H9 (cell line): ENCODE data around the gene PKNOX2. TPM values are rescaled to one million over a fixed set of nuclear protein-coding genes. Genes with fewer than 3 reads are reported as not detected.

ENCODE experiments used
- DNase-seq: peaks from one replicate; pipeline ENCODE4 v3.0.0-alpha.2; 2017
- H2AFZ ChIP-seq: one replicate; pipeline ENCODE4 v1.6.1; 2013; ENCODE audit warnings: mild to moderate bottlenecking, low read length, control low read depth, moderate library complexity
- H2AK5ac ChIP-seq: 2 replicates; pipeline ENCODE4 v1.6.1; 2013; ENCODE audit warnings: low read length, control low read depth, mixed read lengths; ENCODE audit not compliant: insufficient read length
- H2BK120ac ChIP-seq: one replicate; pipeline ENCODE4 v1.6.1; 2013; ENCODE audit warnings: low read depth, mild to moderate bottlenecking, low read length, control low read depth, inconsistent platforms; ENCODE audit not compliant: poor library complexity, severe bottlenecking
- H2BK12ac ChIP-seq: 2 replicates; pipeline ENCODE4 v1.6.1; 2013; ENCODE audit warnings: low read length, control low read depth, mixed read lengths, low read depth; ENCODE audit not compliant: insufficient read length
- H2BK15ac ChIP-seq: 2 replicates; pipeline ENCODE4 v1.6.1; 2013; ENCODE audit warnings: low read depth, low read length, control low read depth
- H2BK20ac ChIP-seq: one replicate; pipeline ENCODE4 v1.6.1; 2013; ENCODE audit warnings: low read depth, mild to moderate bottlenecking, low read length, control low read depth, inconsistent platforms; ENCODE audit not compliant: poor library complexity, severe bottlenecking
- H2BK5ac ChIP-seq: 2 replicates; pipeline ENCODE4 v1.6.1; 2013; ENCODE audit warnings: low read length, control low read depth, mixed read lengths; ENCODE audit not compliant: insufficient read length
- H3K14ac ChIP-seq: 2 replicates; pipeline ENCODE4 v1.6.1; 2013; ENCODE audit warnings: low read length, control low read depth; ENCODE audit not compliant: insufficient read depth
- H3K18ac ChIP-seq: 2 replicates; pipeline ENCODE4 v1.6.1; 2013; ENCODE audit warnings: low read depth, mild to moderate bottlenecking, mixed read lengths, low read length, control low read depth; ENCODE audit not compliant: insufficient read length
- H3K23ac ChIP-seq: 2 replicates; pipeline ENCODE4 v1.6.1; 2013; ENCODE audit warnings: low read length, control low read depth, mixed read lengths, low read depth; ENCODE audit not compliant: insufficient read length
- H3K23me2 ChIP-seq: 2 replicates; pipeline ENCODE4 v1.6.1; 2013; ENCODE audit warnings: low read depth, mild to moderate bottlenecking, mixed read lengths, low read length, control low read depth; ENCODE audit not compliant: insufficient read length, poor library complexity, severe bottlenecking
- H3K27ac ChIP-seq: 2 replicates; pipeline ENCODE4 v1.5.1; 2013; ENCODE audit warnings: low read length, control low read depth, mixed read lengths, low read depth; ENCODE audit not compliant: insufficient read length
- H3K27me3 ChIP-seq: 2 replicates; pipeline ENCODE4 v1.6.1; 2013; ENCODE audit warnings: low read length, control low read depth, inconsistent platforms; ENCODE audit not compliant: insufficient read depth
- H3K4ac ChIP-seq: 2 replicates; pipeline ENCODE4 v1.6.1; 2013; ENCODE audit warnings: low read depth, mild to moderate bottlenecking, control low read depth, inconsistent platforms, low read length, moderate library complexity
- H3K4me1 ChIP-seq: 2 replicates; pipeline ENCODE4 v1.6.1; 2013; ENCODE audit warnings: low read length, control low read depth, inconsistent platforms; ENCODE audit not compliant: insufficient read depth
- H3K4me2 ChIP-seq: 2 replicates; pipeline ENCODE4 v1.6.1; 2013; ENCODE audit warnings: low read length, control low read depth, mixed read lengths; ENCODE audit not compliant: insufficient read length, insufficient read depth
- H3K56ac ChIP-seq: 2 replicates; pipeline ENCODE4 v1.6.1; 2013; ENCODE audit warnings: low read depth, mild to moderate bottlenecking, mixed read lengths, low read length, control low read depth; ENCODE audit not compliant: insufficient read length
- H3K79me1 ChIP-seq: 2 replicates; pipeline ENCODE4 v1.6.1; 2013; ENCODE audit warnings: low read depth, mild to moderate bottlenecking, moderate library complexity, low read length, control low read depth, inconsistent platforms; ENCODE audit not compliant: insufficient read depth, poor library complexity, severe bottlenecking
- H3K79me2 ChIP-seq: 2 replicates; pipeline ENCODE4 v1.6.1; 2013; ENCODE audit warnings: low read length, control low read depth, inconsistent platforms; ENCODE audit not compliant: insufficient read depth
- H3K9ac ChIP-seq: 2 replicates; pipeline ENCODE4 v1.6.1; 2013; ENCODE audit warnings: low read length, control low read depth, mixed read lengths; ENCODE audit not compliant: insufficient read length; ENCODE audit errors: extremely low read depth
- H3K9me3 ChIP-seq: one replicate; pipeline ENCODE4 v1.6.1; 2013; ENCODE audit warnings: low read depth, low read length, inconsistent platforms; ENCODE audit not compliant: control insufficient read depth
- H3T11ph ChIP-seq: one replicate; pipeline ENCODE4 v1.6.1; 2013; ENCODE audit warnings: mild to moderate bottlenecking, low read length, control low read depth, inconsistent platforms
- H4K20me1 ChIP-seq: one replicate; pipeline ENCODE4 v1.6.1; 2013; ENCODE audit not compliant: control insufficient read depth, insufficient read length, insufficient read depth
- H4K5ac ChIP-seq: 2 replicates; pipeline ENCODE4 v1.6.1; 2013; ENCODE audit warnings: low read depth, mild to moderate bottlenecking, mixed read lengths, low read length, control low read depth; ENCODE audit not compliant: insufficient read length
- H4K8ac ChIP-seq: replicated peaks from 2 replicates; pipeline ENCODE4 v1.6.1; 2013; ENCODE audit warnings: low read length, control low read depth, mixed read lengths, low read depth; ENCODE audit not compliant: insufficient read length
- H4K91ac ChIP-seq: 2 replicates; pipeline ENCODE4 v1.6.1; 2013; ENCODE audit warnings: low read depth, mild to moderate bottlenecking, moderate library complexity, mixed read lengths, low read length, control low read depth; ENCODE audit not compliant: insufficient read length
- H3K27ac Mint-ChIP-seq, 3 experiments: 2 replicates in 2 of 3; 3 replicates in 1 of 3; pipeline ENCODE4 v1.8.0; 2020 to 2021; ENCODE audit warnings: mixed read lengths in 3 of 3, mild to moderate bottlenecking in 1 of 3, moderate library complexity in 1 of 3
- H3K27me3 Mint-ChIP-seq: 2 replicates; pipeline ENCODE4 v1.8.0; 2021; ENCODE audit warnings: low read depth, mild to moderate bottlenecking, moderate library complexity, mixed read lengths
- H3K36me3 Mint-ChIP-seq, 3 experiments: 2 replicates in 2 of 3; 3 replicates in 1 of 3; pipeline ENCODE4 v1.8.0; 2020 to 2021; ENCODE audit warnings: low read depth in 3 of 3, mixed read lengths in 3 of 3; ENCODE audit not compliant: insufficient read depth in 1 of 3
- H3K4me1 Mint-ChIP-seq, 2 experiments: 2 replicates each; pipeline ENCODE4 v1.8.0; 2020; ENCODE audit warnings: mixed read lengths in 2 of 2
- H3K4me3 Mint-ChIP-seq, 2 experiments: 2 replicates in 1 of 2; 3 replicates in 1 of 2; pipeline ENCODE4 v1.8.0; 2020 to 2021; ENCODE audit warnings: mild to moderate bottlenecking in 2 of 2, mixed read lengths in 2 of 2, moderate library complexity in 1 of 2
- H3K9me3 Mint-ChIP-seq, 2 experiments: 2 replicates in 1 of 2; 3 replicates in 1 of 2; pipeline ENCODE4 v1.8.0; 2020; ENCODE audit warnings: mild to moderate bottlenecking in 2 of 2, mixed read lengths in 2 of 2, moderate library complexity in 1 of 2
- CTCF ChIP-seq: fragments of 200-600 bp; sonication (generic); conservative IDR thresholded peaks from 3 replicates; pipeline ENCODE4 v1.8.0; 2021; ENCODE audit warnings: antibody characterized with exemption, mild to moderate bottlenecking
- WGBS: extraction: QIAGEN DNeasy Blood & Tissue Kit; methylation state at CpG from one replicate; pipeline ENCODE4 v1.1.7; 2013; ENCODE audit warnings: missing lambda C conversion rate, low lambda C conversion rate, mixed read lengths; ENCODE audit not compliant: insufficient read length; ENCODE audit errors: extremely low coverage; 5-methylcytosine and 5-hydroxymethylcytosine counted together
- total RNA-seq: library from RNA; stranded (reverse); gene quantifications from 2 replicates; pipeline ENCODE4 v1.2.1, GENCODE V29; 2021

PKNOX2 gene
- total RNA-seq, 1 experiment from 2014 or later = 1.3 TPM

GRCh38 chr11:125332821-125333220 lies 168.3 kb downstream of the PKNOX2 start:
- Mint-ChIP-seq H3K9me3 (no peaks in the 10 kb centered on the region), H3K4me3 (no peak overlapping the region), H3K27me3 (peaks cover 5% of the 10 kb centered on the region), H3K36me3 (no peaks in the 10 kb centered on the region), H3K4me1 (peaks cover 19 to 28% of the 10 kb centered on the region in 2 experiments), H3K27ac (no peak overlapping the region)
- Histone ChIP-seq H4K91ac (no peak overlapping the region), H2BK12ac (no peak overlapping the region), H2AFZ (no peak overlapping the region), H2AK5ac (no peak overlapping the region), H3K9ac (no peak overlapping the region), H3K23ac (no peak overlapping the region), H2BK15ac (no peak overlapping the region), H3K9me3 (no peaks in the 10 kb centered on the region), H3T11ph (no peak overlapping the region), H3K18ac (no peak overlapping the region), H3K27me3 (no peaks in the 10 kb centered on the region), H4K8ac (no peak overlapping the region), H3K27ac (no peak overlapping the region), H3K14ac (no peak overlapping the region; the same call in 1 of the 2 replicates), H2BK5ac (no peak overlapping the region), H2BK20ac (no peak overlapping the region), H3K4ac (no peak overlapping the region), H2BK120ac (no peak overlapping the region), H3K79me2 (no peaks in the 10 kb centered on the region), H3K56ac (no peak overlapping the region), H3K4me2 (no peak overlapping the region), H3K79me1 (no peaks in the 10 kb centered on the region), H3K23me2 (no peaks in the 10 kb centered on the region), H4K20me1 (no peaks in the 10 kb centered on the region), H3K4me1 (no peaks in the 10 kb centered on the region), H4K5ac (no peak overlapping the region)
- WGBS = no CpG with 5 or more reads among the region's 8 CpGs
- DNase-seq = no peak
- no peak for TF ChIP-seq CTCF
